Measurements from ENCODE around the gene ZNF236. TPM values are rescaled to one million over a fixed set of nuclear protein-coding genes. Genes with fewer than 3 reads are reported as not detected.

The ZNF236 gene
- total RNA-seq, 1 experiment from 2014 or later: 24.8 TPM

DNA sequence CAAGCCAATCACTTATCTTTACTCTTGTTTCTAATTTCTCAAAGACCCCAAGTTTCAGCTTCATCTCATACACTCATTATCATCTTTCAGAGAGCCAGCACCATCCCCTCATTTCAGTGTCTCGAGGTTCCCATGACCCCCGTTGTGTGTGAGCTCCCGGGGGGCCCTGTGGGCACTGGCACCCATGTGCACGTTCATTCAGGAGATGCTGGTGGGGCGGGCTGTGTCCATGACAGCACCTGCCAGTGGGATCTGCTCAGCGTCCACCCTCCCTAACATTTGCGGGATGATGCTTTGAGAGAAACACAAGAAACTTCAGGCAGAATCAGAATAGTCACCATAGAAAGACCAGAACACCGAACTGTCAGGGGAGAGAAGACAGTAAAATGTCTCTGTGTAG lies 189.8 kb downstream of the ZNF236 start:
- Histone ChIP-seq H3K4me3 (ENCODE audit: low read depth, low read length, poor library complexity, severe bottlenecking) (no peak overlapping the region), H3K4me1 (ENCODE audit: insufficient read depth, low read length, poor library complexity, severe bottlenecking) (no peaks in the 10 kb centered on the region), H3K27ac (ENCODE audit: low read depth, low read length, poor library complexity, severe bottlenecking) (no peak overlapping the region), H3K9me3 (ENCODE audit: low read depth, low read length, poor library complexity, severe bottlenecking) (no peaks in the 10 kb centered on the region), H3K27me3 (replicated peaks; ENCODE audit: insufficient read depth, low read depth, low read length, poor library complexity) (peaks cover 15% of the 10 kb centered on the region), H3K36me3 (ENCODE audit: insufficient read depth, low read length, poor library complexity, severe bottlenecking) (no peaks in the 10 kb centered on the region)
- intact Hi-C loops (cut with micrococcal nuclease; ENCODE audit: unreplicated experiment): no loop called here
- CTCF ChIA-PET: no interaction called here
- DNase-seq (ENCODE audit: low spot score): no peak
- POLR2A ChIA-PET (ENCODE audit: low non-redundant PET): no interaction called here
- TF ChIP-seq CTCF (conservative IDR thresholded peaks at IDR 0.05; ENCODE audit: low read depth, low read length) (no peak), EZH2 (IDR thresholded peaks at IDR 0.05; ENCODE audit: borderline replicate concordance, low read depth, low read length, poor library complexity, severe bottlenecking) (no peak)
- no TSS peak for BruUV-seq (replicated peaks)

- Histone ChIP-seq H3K27ac (ENCODE audit: low read depth, low read length, poor library complexity, severe bottlenecking) (no peak overlapping the region), H3K4me1 (ENCODE audit: insufficient read depth, low read length, poor library complexity, severe bottlenecking) (no peaks in the 10 kb centered on the region), H3K4me3 (ENCODE audit: low read depth, low read length, poor library complexity, severe bottlenecking) (no peak overlapping the region), H3K27me3 (replicated peaks; ENCODE audit: insufficient read depth, low read depth, low read length, poor library complexity) (peaks cover 11% of the 10 kb centered on the region), H3K9me3 (ENCODE audit: low read depth, low read length, poor library complexity, severe bottlenecking) (no peaks in the 10 kb centered on the region), H3K36me3 (ENCODE audit: insufficient read depth, low read length, poor library complexity, severe bottlenecking) (no peaks in the 10 kb centered on the region)
- no TSS peak for BruUV-seq (replicated peaks)
- TF ChIP-seq EZH2 (IDR thresholded peaks at IDR 0.05; ENCODE audit: borderline replicate concordance, low read depth, low read length, poor library complexity, severe bottlenecking): no peak
- no peak for TF ChIP-seq CTCF (conservative IDR thresholded peaks at IDR 0.05; ENCODE audit: low read depth, low read length)
- intact Hi-C loops (cut with micrococcal nuclease; ENCODE audit: unreplicated experiment): no loop called here
- no peak for DNase-seq (ENCODE audit: low spot score)
- ChIA-PET CTCF (no interaction called here), POLR2A (ENCODE audit: low non-redundant PET) (no interaction called here)
These were observed 190.6 kb downstream of the ZNF236 start for GRCh38 chr18:77012806-77013541.

DNA sequence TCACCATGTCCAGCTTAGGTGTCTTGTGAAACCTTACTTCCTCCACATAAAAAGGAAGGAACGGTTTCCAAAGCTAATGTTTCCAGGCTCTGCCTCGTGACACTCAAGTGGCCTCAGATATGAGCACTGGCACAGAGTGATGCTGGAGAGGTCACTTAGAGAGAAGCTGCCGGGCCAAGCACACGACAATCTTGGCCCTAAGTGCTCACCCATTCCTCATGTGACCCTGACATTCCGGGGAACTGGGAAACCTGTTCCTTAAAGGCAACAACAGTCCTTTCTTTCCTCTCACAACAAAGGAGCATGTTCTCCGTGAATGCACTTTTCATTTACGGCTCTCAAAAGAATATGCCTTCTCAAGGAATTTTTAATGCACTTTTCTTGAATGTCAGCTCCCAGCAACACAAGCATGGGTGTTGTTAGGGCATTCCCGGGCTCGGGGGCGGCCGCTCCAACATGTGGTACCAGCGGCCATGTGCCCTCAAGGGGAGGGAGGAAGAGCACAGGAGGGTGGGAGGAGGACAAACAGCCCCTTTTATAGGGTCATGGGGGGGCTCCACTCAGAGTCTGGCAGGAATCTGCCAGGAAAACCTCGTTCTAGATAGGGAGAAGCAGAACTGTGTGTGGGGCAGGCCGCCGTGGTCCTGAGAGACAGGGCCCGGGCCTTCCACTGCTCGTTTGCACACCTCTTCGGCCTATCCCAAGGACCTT lies 191.6 kb downstream of the ZNF236 start:
- intact Hi-C loops (cut with micrococcal nuclease; ENCODE audit: unreplicated experiment): no loop called here

More for the DNA sequence above, 191.6 kb downstream of the ZNF236 start:
- no peak for DNase-seq (ENCODE audit: low spot score)
- H3K27ac ChIP-seq (ENCODE audit: low read depth, low read length, poor library complexity, severe bottlenecking): no peak overlapping the region
- H3K9me3 ChIP-seq (ENCODE audit: low read depth, low read length, poor library complexity, severe bottlenecking): no peaks in the 10 kb centered on the region
- BruUV-seq (replicated peaks): no TSS peak
- ChIA-PET CTCF (interaction anchor here (0.5 kb wide), 1 partner anchor 212 kb away, joined by 4 read pairs; no protein-coding TSS in a partner anchor), POLR2A (ENCODE audit: low non-redundant PET) (no interaction called here)
- peaks cover 11% of the 10 kb centered on the region for H3K27me3 ChIP-seq (replicated peaks; ENCODE audit: insufficient read depth, low read depth, low read length, poor library complexity)
- no peaks in the 10 kb centered on the region for H3K36me3 ChIP-seq (ENCODE audit: insufficient read depth, low read length, poor library complexity, severe bottlenecking)
- no peaks in the 10 kb centered on the region for H3K4me1 ChIP-seq (ENCODE audit: insufficient read depth, low read length, poor library complexity, severe bottlenecking)
- H3K4me3 ChIP-seq (ENCODE audit: low read depth, low read length, poor library complexity, severe bottlenecking): no peak overlapping the region
- TF ChIP-seq CTCF (conservative IDR thresholded peaks at IDR 0.05; ENCODE audit: low read depth, low read length) (no peak), EZH2 (IDR thresholded peaks at IDR 0.05; ENCODE audit: borderline replicate concordance, low read depth, low read length, poor library complexity, severe bottlenecking) (no peak)

All from A673 (cell line).